ENCODE results near the gene CACNA1D.

- TF ChIP-seq, protein P1, sequence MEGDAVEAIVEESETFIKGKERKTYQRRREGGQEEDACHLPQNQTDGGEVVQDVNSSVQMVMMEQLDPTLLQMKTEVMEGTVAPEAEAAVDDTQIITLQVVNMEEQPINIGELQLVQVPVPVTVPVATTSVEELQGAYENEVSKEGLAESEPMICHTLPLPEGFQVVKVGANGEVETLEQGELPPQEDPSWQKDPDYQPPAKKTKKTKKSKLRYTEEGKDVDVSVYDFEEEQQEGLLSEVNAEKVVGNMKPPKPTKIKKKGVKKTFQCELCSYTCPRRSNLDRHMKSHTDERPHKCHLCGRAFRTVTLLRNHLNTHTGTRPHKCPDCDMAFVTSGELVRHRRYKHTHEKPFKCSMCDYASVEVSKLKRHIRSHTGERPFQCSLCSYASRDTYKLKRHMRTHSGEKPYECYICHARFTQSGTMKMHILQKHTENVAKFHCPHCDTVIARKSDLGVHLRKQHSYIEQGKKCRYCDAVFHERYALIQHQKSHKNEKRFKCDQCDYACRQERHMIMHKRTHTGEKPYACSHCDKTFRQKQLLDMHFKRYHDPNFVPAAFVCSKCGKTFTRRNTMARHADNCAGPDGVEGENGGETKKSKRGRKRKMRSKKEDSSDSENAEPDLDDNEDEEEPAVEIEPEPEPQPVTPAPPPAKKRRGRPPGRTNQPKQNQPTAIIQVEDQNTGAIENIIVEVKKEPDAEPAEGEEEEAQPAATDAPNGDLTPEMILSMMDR (IDR thresholded peaks at IDR 0.05): no peak
- no peak for TF ChIP-seq POLR2A (IDR thresholded peaks at IDR 0.05)
Observed at GRCh38 chr3:53807117-53807810, 312.9 kb downstream of the CACNA1D start.
